HG02852 (cell line): ENCODE measurements around the gene THADA.

ENCODE experiments used
- ATAC-seq: cut with Tn5 transposase; IDR thresholded peaks from one replicate; pipeline ENCODE4 v1.9.1; 2021; ENCODE audit warnings: mild to moderate bottlenecking, moderate library complexity; ENCODE audit not compliant: unreplicated experiment

The THADA gene

GRCh38 chr2:43217228-43218154, 378.3 kb downstream of the THADA start:
- ATAC-seq = no peak

GRCh38 chr2:43216629-43217028, 379.2 kb downstream of the THADA start:
- ATAC-seq = no peak

GRCh38 chr2:43215673-43216255, 380.1 kb downstream of the THADA start:
- ATAC-seq = no peak

- no peak for ATAC-seq
Observed at GRCh38 chr2:43214253-43214652, 381.6 kb downstream of the THADA start.

GRCh38 chr2:43212931-43213330, 382.9 kb downstream of the THADA start:
- no peak for ATAC-seq

- no peak for ATAC-seq
Observed at GRCh38 chr2:43212216-43212835, 383.5 kb downstream of the THADA start.

GRCh38 chr2:43210467-43211303, 385.2 kb downstream of the THADA start:
- ATAC-seq = no peak

- no peak for ATAC-seq
Observed at GRCh38 chr2:43210125-43210466, 385.7 kb downstream of the THADA start.

GRCh38 chr2:43209204-43209717, 386.6 kb downstream of the THADA start:
- ATAC-seq = no peak

- no peak for ATAC-seq
Observed at GRCh38 chr2:43207553-43208300, 388.1 kb downstream of the THADA start.

- no peak for ATAC-seq
Observed at GRCh38 chr2:43206602-43207001, 389.2 kb downstream of the THADA start.

- ATAC-seq = no peak
Observed at GRCh38 chr2:43203373-43203772, 392.5 kb downstream of the THADA start.

GRCh38 chr2:43202289-43202688, 393.5 kb downstream of the THADA start:
- no peak for ATAC-seq

GRCh38 chr2:43201497-43201896, 394.3 kb downstream of the THADA start:
- ATAC-seq = no peak

- ATAC-seq = no peak
Observed at GRCh38 chr2:43201016-43201415, 394.8 kb downstream of the THADA start.

GRCh38 chr2:43199492-43200488, 396.0 kb downstream of the THADA start:
- ATAC-seq = no peak

- ATAC-seq = no peak
Observed at GRCh38 chr2:43198263-43198662, 397.6 kb downstream of the THADA start.

GRCh38 chr2:43197588-43197896, 398.3 kb downstream of the THADA start:
- no peak for ATAC-seq
